ENCODE results near the gene AP1AR. TPM values are rescaled to one million over a fixed set of nuclear protein-coding genes. Genes with fewer than 3 reads are reported as not detected.
A peak's percentile ranks its signal among the peaks of the same experiment; 100 is the strongest.

The AP1AR gene
- total RNA-seq, 6 experiments from 2014 or later, result 9.2 to 13.8 (median 11.1) TPM

DNA sequence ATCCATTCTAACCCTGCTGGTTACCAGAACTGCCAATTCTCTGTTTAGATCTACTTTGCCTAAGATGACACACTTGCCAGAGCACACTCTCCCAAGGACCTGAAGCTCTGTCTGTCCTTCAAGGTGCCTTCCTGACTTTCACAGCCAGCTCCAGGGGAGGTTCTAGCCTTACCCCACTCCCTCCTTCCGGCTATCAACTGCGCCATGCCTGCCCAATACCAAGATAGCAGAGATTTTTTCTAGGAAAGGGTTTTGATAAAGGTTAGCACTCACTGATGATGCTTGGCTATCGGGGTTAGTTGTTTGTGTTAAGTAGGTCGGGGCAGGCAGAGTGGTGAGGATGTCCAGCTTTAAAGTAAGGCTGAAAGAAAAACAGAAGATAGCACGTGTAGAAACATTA is 79.9 kb downstream of the AP1AR start:
- 74% methylated on average over 5 of the region's 5 CpGs for WGBS (ENCODE audit: insufficient coverage, low coverage, low lambda C conversion rate, missing lambda C conversion rate)
- no peaks in the 10 kb centered on the region for H3K9me3 ChIP-seq
- DNase-seq (no peak), ATAC-seq (no peak)
- no peaks in the 10 kb centered on the region for H3K36me3 ChIP-seq
- H3K27ac ChIP-seq, result no peak overlapping the region
- no peaks in the 10 kb centered on the region for H3K4me1 ChIP-seq
- intact Hi-C loops (cut with DNase I), result no loop called here
- no peak for TF ChIP-seq POLR2A (IDR thresholded peaks at IDR 0.05)
- no peak for TF ChIP-seq CTCF (IDR thresholded peaks at IDR 0.05)
- no peaks in the 10 kb centered on the region for H3K27me3 ChIP-seq
- H3K4me3 ChIP-seq, result no peak overlapping the region

DNA sequence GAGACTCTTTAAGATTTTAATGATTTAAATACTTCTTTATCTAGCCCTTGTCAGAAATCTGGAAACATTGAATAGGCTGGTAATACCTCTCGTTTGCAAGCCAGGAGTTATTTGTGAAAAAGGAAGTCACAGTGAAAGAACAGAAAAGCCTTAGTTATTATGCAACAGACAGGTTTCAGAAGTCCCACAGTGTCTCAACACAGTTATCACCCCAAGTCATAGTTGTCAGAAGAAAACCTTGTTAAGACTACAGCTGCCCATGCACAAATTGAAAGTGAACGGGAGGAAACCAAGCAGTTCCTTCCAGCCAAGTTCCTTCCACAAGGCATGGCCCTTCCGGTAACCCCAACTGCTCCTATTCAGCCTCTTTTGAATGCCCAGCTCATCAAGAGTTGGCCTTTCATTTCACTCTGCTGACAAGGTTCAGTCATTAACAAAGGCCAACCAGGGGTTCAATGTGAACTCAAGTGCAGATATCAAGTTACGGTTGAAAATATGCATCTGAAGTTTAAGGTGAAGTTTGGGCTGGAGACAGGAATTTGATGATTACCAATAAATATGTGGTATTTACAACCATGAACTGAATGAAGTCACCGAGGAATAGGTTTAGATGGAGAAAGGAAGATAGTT is 81.1 kb downstream of the AP1AR start:
- Histone ChIP-seq H3K4me1 (no peaks in the 10 kb centered on the region), H3K36me3 (no peaks in the 10 kb centered on the region), H3K9me3 (no peaks in the 10 kb centered on the region), H3K27ac (no peak overlapping the region), H3K27me3 (no peaks in the 10 kb centered on the region), H3K4me3 (no peak overlapping the region)
- no peak for TF ChIP-seq CTCF (IDR thresholded peaks at IDR 0.05)
- WGBS (ENCODE audit: insufficient coverage, low coverage, low lambda C conversion rate, missing lambda C conversion rate), result 66% methylated on average over 5 of the region's 5 CpGs
- DNase-seq (no peak), ATAC-seq (peak; percentile 39 to 56 (median 44))
- intact Hi-C loops (cut with DNase I), result no loop called here

DNA sequence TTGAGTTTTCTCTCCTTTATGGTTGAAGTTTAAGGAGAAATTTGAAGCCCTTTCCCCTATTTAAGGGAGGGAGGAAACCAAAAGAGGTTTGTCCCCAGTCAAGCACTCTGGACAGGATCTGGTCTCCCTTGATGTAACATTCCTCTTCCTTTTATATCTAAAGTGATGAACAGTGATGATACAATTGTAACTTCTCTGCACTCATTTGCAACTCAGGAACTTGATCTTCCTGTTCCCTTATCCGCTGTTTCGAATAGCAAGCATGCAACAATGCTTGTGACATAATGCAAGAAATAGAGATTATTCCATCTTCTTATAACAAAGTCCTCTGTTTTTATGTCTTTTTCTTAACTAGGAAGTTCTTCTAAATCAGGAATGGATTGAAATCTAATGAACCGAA is 83.9 kb downstream of the AP1AR start:
- ATAC-seq, result peak; percentile 44 to 59 (median 58)
- Histone ChIP-seq H3K9me3 (no peaks in the 10 kb centered on the region), H3K4me3 (no peak overlapping the region), H3K27ac (no peak overlapping the region), H3K36me3 (no peaks in the 10 kb centered on the region), H3K4me1 (no peaks in the 10 kb centered on the region), H3K27me3 (no peaks in the 10 kb centered on the region)
- TF ChIP-seq CTCF (IDR thresholded peaks at IDR 0.05) (no peak), POLR2A (IDR thresholded peaks at IDR 0.05) (no peak)
- WGBS (ENCODE audit: insufficient coverage, low coverage, low lambda C conversion rate, missing lambda C conversion rate), result 48% methylated on average over 3 of the region's 3 CpGs
- DNase-seq, result no peak
- intact Hi-C loops (cut with DNase I), result no loop called here

GRCh38 chr4:112316360-112316759 is 84.8 kb downstream of the AP1AR start:
- ATAC-seq (peak in 2 of 4 donors; percentile 20 to 50), DNase-seq (no peak)
- no peak for TF ChIP-seq POLR2A (IDR thresholded peaks at IDR 0.05)
- TF ChIP-seq CTCF (IDR thresholded peaks at IDR 0.05), result no peak
- H3K4me3 ChIP-seq, result no peak overlapping the region
- H3K27me3 ChIP-seq, result no peaks in the 10 kb centered on the region
- intact Hi-C loops (cut with DNase I), result no loop called here
- no peaks in the 10 kb centered on the region for H3K9me3 ChIP-seq
- 82% methylated on average over 2 of the region's 2 CpGs for WGBS (ENCODE audit: insufficient coverage, low coverage, low lambda C conversion rate, missing lambda C conversion rate)
- no peaks in the 10 kb centered on the region for H3K36me3 ChIP-seq
- no peaks in the 10 kb centered on the region for H3K4me1 ChIP-seq
- no peak overlapping the region for H3K27ac ChIP-seq
